HEK293T (cell line): ENCODE measurements around the gene GABRD.

Experiments used
- CTCF ChIA-PET: fragments of 350-600 bp; formaldehyde crosslinking; extraction: SDS; loops from one replicate; lab custom pipeline; 2021; ENCODE audit warnings: antibody characterized with exemption, inconsistent platforms; lab: Yijun Ruan, JAX
- POLR2A ChIA-PET: fragments of 350-600 bp; formaldehyde crosslinking; extraction: SDS; loops from one replicate; lab custom pipeline; 2020; ENCODE audit warnings: antibody characterized with exemption, inconsistent platforms; lab: Yijun Ruan, JAX
- DNase-seq: peaks from one replicate; pipeline ENCODE4 v3.0.0; 2012; ENCODE audit warnings: mixed read lengths; ENCODE audit errors: extremely low spot score
- ARNT ChIP-seq: fragments of 450-650 bp; IDR thresholded peaks from 2 replicates; pipeline ENCODE4 v1.6.1; 2017; ENCODE audit warnings: mild to moderate bottlenecking
- BHLHE40 ChIP-seq: fragments of 450-650 bp; IDR thresholded peaks from 2 replicates; pipeline ENCODE4 v1.6.1; 2016; ENCODE audit warnings: mild to moderate bottlenecking, moderate library complexity, borderline replicate concordance
- CTBP1 ChIP-seq: fragments of 450-650 bp; IDR thresholded peaks from 2 replicates; pipeline ENCODE4 v1.6.1; 2016; ENCODE audit warnings: borderline replicate concordance
- ELF4 ChIP-seq: fragments of 450-650 bp; IDR thresholded peaks from 2 replicates; pipeline ENCODE4 v1.6.1; 2017; ENCODE audit warnings: antibody characterized with exemption
- FOXA1 ChIP-seq: fragments of 450-650 bp; IDR thresholded peaks from 2 replicates; pipeline ENCODE4 v1.6.1; 2016; ENCODE audit warnings: mild to moderate bottlenecking
- FOXK2 ChIP-seq: fragments of 450-650 bp; IDR thresholded peaks from 2 replicates; pipeline ENCODE4 v1.6.1; 2016; ENCODE audit warnings: mild to moderate bottlenecking
- FOXM1 ChIP-seq: fragments of 450-650 bp; IDR thresholded peaks from 2 replicates; pipeline ENCODE4 v1.6.1; 2017; ENCODE audit warnings: mild to moderate bottlenecking, borderline replicate concordance
- HDGF ChIP-seq: fragments of 450-650 bp; IDR thresholded peaks from 2 replicates; pipeline ENCODE4 v1.6.1; 2017; ENCODE audit warnings: antibody characterized with exemption, borderline replicate concordance
- L3MBTL2 ChIP-seq: fragments of 450-650 bp; conservative IDR thresholded peaks from 2 replicates; pipeline ENCODE4 v1.6.1; 2016; ENCODE audit warnings: mild to moderate bottlenecking
- LEF1 ChIP-seq: fragments of 450-650 bp; IDR thresholded peaks from 2 replicates; pipeline ENCODE4 v1.6.1; 2017; ENCODE audit warnings: mild to moderate bottlenecking, borderline replicate concordance
- NFRKB ChIP-seq: fragments of 450-650 bp; IDR thresholded peaks from 2 replicates; pipeline ENCODE4 v1.6.1; 2016; ENCODE audit warnings: mild to moderate bottlenecking, moderate library complexity
- PKNOX1 ChIP-seq: fragments of 450-650 bp; IDR thresholded peaks from 2 replicates; pipeline ENCODE4 v1.6.1; 2016
- SP1 ChIP-seq: fragments of 450-650 bp; IDR thresholded peaks from 2 replicates; pipeline ENCODE4 v1.6.1; 2017
- SUZ12 ChIP-seq: fragments of 450-650 bp; IDR thresholded peaks from 2 replicates; pipeline ENCODE4 v1.6.1; 2016; ENCODE audit warnings: mild to moderate bottlenecking
- TARDBP ChIP-seq: fragments of 450-650 bp; IDR thresholded peaks from 2 replicates; pipeline ENCODE4 v1.6.1; 2016
- ZNF384 ChIP-seq: fragments of 450-650 bp; IDR thresholded peaks from 2 replicates; pipeline ENCODE4 v1.6.1; 2016

GABRD gene

GRCh38 chr1:2053784-2054376 lies 34.7 kb downstream of the GABRD start:
- POLR2A ChIA-PET, result no interaction called here
- no peak for TF ChIP-seq TARDBP
- TF ChIP-seq PKNOX1, result no peak
- no peak for TF ChIP-seq HDGF
- TF ChIP-seq SUZ12, result no peak
- TF ChIP-seq SP1, result no peak
- no peak for TF ChIP-seq ELF4
- no peak for TF ChIP-seq FOXM1
- TF ChIP-seq FOXK2, result no peak
- TF ChIP-seq NFRKB, result no peak
- no peak for TF ChIP-seq ZNF384
- no peak for TF ChIP-seq CTBP1
- TF ChIP-seq L3MBTL2, result no peak
- no peak for TF ChIP-seq BHLHE40
- no peak for DNase-seq
- CTCF ChIA-PET, result no interaction called here

- POLR2A ChIA-PET, result no interaction called here
- DNase-seq, result no peak
- TF ChIP-seq FOXA1, result no peak
- no peak for TF ChIP-seq FOXK2
- no peak for TF ChIP-seq ARNT
- TF ChIP-seq HDGF, result no peak
- TF ChIP-seq CTBP1, result no peak
- TF ChIP-seq BHLHE40, result no peak
- no peak for TF ChIP-seq PKNOX1
- no peak for TF ChIP-seq ELF4
- TF ChIP-seq ZNF384, result no peak
- TF ChIP-seq SUZ12, result no peak
- TF ChIP-seq TARDBP, result no peak
- no peak for TF ChIP-seq NFRKB
- TF ChIP-seq FOXM1, result no peak
- no peak for TF ChIP-seq SP1
- no peak for TF ChIP-seq LEF1
- no peak for TF ChIP-seq L3MBTL2
- CTCF ChIA-PET, result interaction anchor here (0.7 kb wide), 1 partner anchor 112 kb away, joined by 8 read pairs; no protein-coding TSS in a partner anchor
These were observed 35.4 kb downstream of the GABRD start for GRCh38 chr1:2054560-2054959.

GRCh38 chr1:2055911-2056575 lies 36.9 kb downstream of the GABRD start:
- no peak for TF ChIP-seq SP1
- TF ChIP-seq FOXA1, result no peak
- TF ChIP-seq L3MBTL2, result no peak
- ChIA-PET CTCF (interaction anchor here (0.7 to 1.1 kb wide), 3 partner anchors 11 to 112 kb away, joined by 3 to 4 read pairs (median 3); no protein-coding TSS in a partner anchor), POLR2A (no interaction called here)
- no peak for DNase-seq

- ChIA-PET POLR2A (no interaction called here), CTCF (no interaction called here)
- DNase-seq, result no peak
- no peak for TF ChIP-seq SUZ12
- TF ChIP-seq NFRKB, result no peak
- no peak for TF ChIP-seq CTBP1
- TF ChIP-seq BHLHE40, result no peak
These were observed 37.9 kb downstream of the GABRD start for GRCh38 chr1:2056955-2057590.

GRCh38 chr1:2059290-2059953 lies 40.3 kb downstream of the GABRD start:
- CTCF ChIA-PET, result no interaction called here
- no peak for DNase-seq
- POLR2A ChIA-PET, result no interaction called here
- TF ChIP-seq PKNOX1, result no peak
- no peak for TF ChIP-seq FOXK2
- TF ChIP-seq NFRKB, result no peak
- TF ChIP-seq ELF4, result no peak
- no peak for TF ChIP-seq CTBP1
- no peak for TF ChIP-seq ARNT
- TF ChIP-seq FOXM1, result no peak
- TF ChIP-seq L3MBTL2, result no peak
- no peak for TF ChIP-seq ZNF384
- no peak for TF ChIP-seq HDGF
- TF ChIP-seq TARDBP, result no peak

GRCh38 chr1:2060072-2060471 lies 40.9 kb downstream of the GABRD start:
- ChIA-PET CTCF (no interaction called here), POLR2A (no interaction called here)
- TF ChIP-seq SUZ12 (no peak), ELF4 (no peak), ZNF384 (no peak), PKNOX1 (no peak), L3MBTL2 (no peak), SP1 (no peak), FOXA1 (no peak), NFRKB (no peak), BHLHE40 (no peak), FOXM1 (no peak), ARNT (no peak), HDGF (no peak)
- no peak for DNase-seq
